ENCODE measurements around the gene SSX2IP. TPM values are rescaled to one million over a fixed set of nuclear protein-coding genes. Genes with fewer than 3 reads are reported as not detected.

The SSX2IP gene
- total and polyA plus RNA-seq, 9 of the 15 experiments (the other 6 are each of a cell fraction or from before 2014, with no cell fraction given) = 20.6 to 96.7 (median 61.7) TPM

GRCh38 chr1:84690397-84691121 is at the start of gene SSX2IP (continued):
- TF ChIP-seq VEZF1 (CRISPR knock-in tag; IDR thresholded peaks at IDR 0.05) = peak; percentile 97
- no peak for TF ChIP-seq ARNT (IDR thresholded peaks at IDR 0.05)
- no peak for TF ChIP-seq JUN (IDR thresholded peaks at IDR 0.05; ENCODE audit: borderline replicate concordance, low read depth, low read length)
- TF ChIP-seq JUN (CRISPR knock-in tag; IDR thresholded peaks at IDR 0.05; ENCODE audit: borderline replicate concordance) = no peak
- TF ChIP-seq MYBL2 (IDR thresholded peaks at IDR 0.05; ENCODE audit: low read depth) = peak; percentile 44; the same call in 1 of the 2 replicates
- no peak for TF ChIP-seq MYBL2 (CRISPR knock-in tag; IDR thresholded peaks at IDR 0.05; ENCODE audit: borderline replicate concordance)
- TF ChIP-seq CC2D1A (IDR thresholded peaks at IDR 0.05) = peak; percentile 99
- no peak for TF ChIP-seq BRCA1 (IDR thresholded peaks at IDR 0.05)
- TF ChIP-seq BRCA1 (CRISPR knock-in tag; IDR thresholded peaks at IDR 0.05) = no peak
- peak; percentile 86 for TF ChIP-seq CTBP1 (IDR thresholded peaks at IDR 0.05; ENCODE audit: borderline replicate concordance)
- TF ChIP-seq SMARCE1 (IDR thresholded peaks at IDR 0.05) = 0 out of 2 replicates have a peak, but pooled peaks have one; percentile 49
- no peak for TF ChIP-seq CBX5 (IDR thresholded peaks at IDR 0.05; ENCODE audit: borderline replicate concordance, low read depth)

All from K562 (cell line).